GM21390 (cell line): ENCODE measurements around the gene KRTAP5-11.
"Not testable (repeated sequence)": the region's sequence is repeated elsewhere in the genome, so short reads cannot be mapped to it uniquely, and the experiment has no call there.

Source experiments
- ATAC-seq: cut with Tn5 transposase; IDR thresholded peaks from one replicate; pipeline ENCODE4 v1.9.1; 2021; ENCODE audit not compliant: unreplicated experiment

KRTAP5-11 gene

GRCh38 chr11:71557257-71557656 is 25.4 kb downstream of the KRTAP5-11 start:
- no peak for ATAC-seq

- ATAC-seq: no peak
Observed at GRCh38 chr11:71556018-71556417, 26.7 kb downstream of the KRTAP5-11 start.

GRCh38 chr11:71555508-71555907 is 27.2 kb downstream of the KRTAP5-11 start:
- ATAC-seq: no peak

- no peak for ATAC-seq
Observed at GRCh38 chr11:71554996-71555395, 27.7 kb downstream of the KRTAP5-11 start.

- ATAC-seq: no peak
Observed at GRCh38 chr11:71551711-71552110, 31.0 kb downstream of the KRTAP5-11 start.

GRCh38 chr11:71548716-71549151 is 33.9 kb downstream of the KRTAP5-11 start:
- no peak for ATAC-seq

GRCh38 chr11:71548120-71548519 is 34.6 kb downstream of the KRTAP5-11 start, which contains the start of gene KRTAP5-9:
Gene KRTAP5-9, plus strand, starts transcription at chr11:71548420. Its CDS starts 238 bp downstream, at chr11:71548658.
- ATAC-seq: no peak

GRCh38 chr11:71545405-71545966 is 37.2 kb downstream of the KRTAP5-11 start:
- ATAC-seq: no peak

GRCh38 chr11:71544525-71545214 is 38.0 kb downstream of the KRTAP5-11 start:
- no peak for ATAC-seq

- ATAC-seq: no peak
Observed at GRCh38 chr11:71543866-71544265, 38.8 kb downstream of the KRTAP5-11 start.

- ATAC-seq: no peak
Observed at GRCh38 chr11:71542879-71543777, 39.5 kb downstream of the KRTAP5-11 start.

GRCh38 chr11:71542382-71542781 is 40.3 kb downstream of the KRTAP5-11 start:
- no peak for ATAC-seq

- peak; percentile 66 for ATAC-seq
Observed at GRCh38 chr11:71540521-71541304, 42.0 kb downstream of the KRTAP5-11 start.

GRCh38 chr11:71539971-71540370 is 42.7 kb downstream of the KRTAP5-11 start:
- peak; percentile 55 for ATAC-seq

- no peak for ATAC-seq
Observed at GRCh38 chr11:71539017-71539416, 43.7 kb downstream of the KRTAP5-11 start.

- no peak for ATAC-seq
Observed at GRCh38 chr11:71538666-71538990, 44.0 kb downstream of the KRTAP5-11 start.

- not testable (repeated sequence) for ATAC-seq
Observed at GRCh38 chr11:71537977-71538665, 44.6 kb downstream of the KRTAP5-11 start, which contains the start of gene KRTAP5-8. Gene KRTAP5-8, plus strand, starts transcription at chr11:71538025. Its CDS starts 31 bp downstream, at chr11:71538056.

- ATAC-seq: no peak
Observed at GRCh38 chr11:71537537-71537936, 45.1 kb downstream of the KRTAP5-11 start.

- no peak for ATAC-seq
Observed at GRCh38 chr11:71535825-71536224, 46.9 kb downstream of the KRTAP5-11 start.
